GM23248 (cell line): ENCODE results near the gene MAMDC4.

ENCODE experiments used
- EZH2 ChIP-seq: fragments of 200-600 bp; sonication (generic); IDR thresholded peaks from 2 replicates; pipeline ENCODE4 v1.6.1; 2018; ENCODE audit warnings: antibody characterized with exemption, mild to moderate bottlenecking; ENCODE audit not compliant: insufficient read depth, poor library complexity, severe bottlenecking
- EZH2phosphoT487 ChIP-seq: fragments of 200-600 bp; sonication (generic); IDR thresholded peaks from 2 replicates; pipeline ENCODE4 v1.6.1; 2018; ENCODE audit warnings: antibody characterized with exemption, moderate library complexity, mild to moderate bottlenecking, low read depth; ENCODE audit not compliant: insufficient read depth

DNA sequence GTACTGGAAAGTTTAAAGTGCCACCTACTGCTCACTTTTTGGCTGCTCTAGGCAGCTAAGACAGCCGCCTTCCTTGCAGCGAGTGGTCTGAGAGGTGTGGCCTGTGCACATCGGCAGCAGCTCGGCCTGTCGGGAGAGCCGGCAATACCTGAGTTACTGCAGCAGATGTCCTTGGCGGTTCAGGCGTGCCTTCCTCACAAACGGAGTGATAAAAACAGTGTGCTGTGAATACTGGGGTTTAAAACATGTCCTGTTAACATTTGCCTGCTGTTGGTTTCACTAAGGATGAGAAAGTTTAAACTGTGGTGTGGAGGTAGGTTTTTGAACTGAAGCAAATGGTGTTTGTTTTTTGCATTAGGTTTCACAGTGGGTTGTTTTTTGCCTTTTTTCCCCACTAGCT, 47.0 kb downstream of the MAMDC4 start:
- TF ChIP-seq EZH2phosphoT487 = no peak
- TF ChIP-seq EZH2 = no peak
